ENCODE measurements around the gene STX4.

The STX4 gene

GRCh38 chr16:31083981-31084380 is 50.6 kb downstream of the STX4 start:
- H3K27me3 Mint-ChIP-seq (ENCODE audit: low read depth) = peaks cover 3% of the 10 kb centered on the region
- H3K4me3 Mint-ChIP-seq = no peak overlapping the region
- H3K36me3 Mint-ChIP-seq (ENCODE audit: low read depth) = peaks cover 22% of the 10 kb centered on the region
- no peak overlapping the region for H3K27ac Mint-ChIP-seq
- peaks cover 21% of the 10 kb centered on the region for H3K4me1 Mint-ChIP-seq
- TF ChIP-seq CTCF (IDR thresholded peaks at IDR 0.05; ENCODE audit: unreplicated experiment in 3 of 3) = no peak
- H3K9me3 Mint-ChIP-seq = no peaks in the 10 kb centered on the region

GRCh38 chr16:31084584-31085302 is 51.4 kb downstream of the STX4 start:
- TF ChIP-seq CTCF (IDR thresholded peaks at IDR 0.05; ENCODE audit: unreplicated experiment in 3 of 3) = no peak

GRCh38 chr16:31085411-31085810 is 52.1 kb downstream of the STX4 start:
- peaks cover 3% of the 10 kb centered on the region for H3K27me3 Mint-ChIP-seq (ENCODE audit: low read depth)
- H3K4me1 Mint-ChIP-seq = peaks cover 21% of the 10 kb centered on the region
- TF ChIP-seq CTCF (IDR thresholded peaks at IDR 0.05; ENCODE audit: unreplicated experiment in 3 of 3) = no peak
- peak overlapping the region; percentile 74 to 91 (median 85) for H3K27ac Mint-ChIP-seq
- peak overlapping the region in 2 of 3 experiments; percentile 20 to 78 for H3K4me3 Mint-ChIP-seq
- H3K36me3 Mint-ChIP-seq (ENCODE audit: low read depth) = peaks cover 15% of the 10 kb centered on the region
- H3K9me3 Mint-ChIP-seq = no peaks in the 10 kb centered on the region

More at GRCh38 chr16:31084584-31085302, 51.4 kb downstream of the STX4 start:
- peak overlapping the region in 1 of 3 experiments; percentile 78 for H3K4me3 Mint-ChIP-seq
- H3K27me3 Mint-ChIP-seq (ENCODE audit: low read depth) = peaks cover 3% of the 10 kb centered on the region
- no peaks in the 10 kb centered on the region for H3K9me3 Mint-ChIP-seq
- H3K27ac Mint-ChIP-seq = peak overlapping the region in 2 of 3 experiments; percentile 85 to 91
- peaks cover 21% of the 10 kb centered on the region for H3K4me1 Mint-ChIP-seq
- peaks cover 16% of the 10 kb centered on the region for H3K36me3 Mint-ChIP-seq (ENCODE audit: low read depth)

- no peaks in the 10 kb centered on the region for H3K9me3 Mint-ChIP-seq
- peaks cover 21% of the 10 kb centered on the region for H3K4me1 Mint-ChIP-seq
- H3K27ac Mint-ChIP-seq = peak overlapping the region; percentile 74 to 91 (median 85)
- no peak for TF ChIP-seq CTCF (IDR thresholded peaks at IDR 0.05; ENCODE audit: unreplicated experiment in 3 of 3)
- H3K36me3 Mint-ChIP-seq (ENCODE audit: low read depth) = peaks cover 16% of the 10 kb centered on the region
- peak overlapping the region in 2 of 3 experiments; percentile 20 to 78 for H3K4me3 Mint-ChIP-seq
- H3K27me3 Mint-ChIP-seq (ENCODE audit: low read depth) = peaks cover 3% of the 10 kb centered on the region
These were observed 52.7 kb downstream of the STX4 start for GRCh38 chr16:31085873-31086628.

- Mint-ChIP-seq H3K4me1 (peaks cover 21% of the 10 kb centered on the region), H3K27me3 (ENCODE audit: low read depth) (peaks cover 3% of the 10 kb centered on the region), H3K27ac (peak overlapping the region; percentile 74 to 91 (median 85)), H3K4me3 (peak overlapping the region in 2 of 3 experiments; percentile 1 to 62), H3K36me3 (ENCODE audit: low read depth) (peaks cover 16% of the 10 kb centered on the region), H3K9me3 (no peaks in the 10 kb centered on the region)
- no peak for TF ChIP-seq CTCF (IDR thresholded peaks at IDR 0.05; ENCODE audit: unreplicated experiment in 3 of 3)
These were observed 53.2 kb downstream of the STX4 start for GRCh38 chr16:31086629-31086906.
